AG09319 (cell line): Measurements from ENCODE around the gene CLPSL1.
A peak's percentile ranks its signal among the peaks of the same experiment; 100 is the strongest.

Source experiments
- DNase-seq: peaks from one replicate; pipeline ENCODE4 v3.0.0-alpha.2; 2010; ENCODE audit warnings: low read depth; ENCODE audit errors: extremely low read depth
- TF ChIP-seq, protein P1 (sequence below): IDR thresholded peaks from 2 replicates; pipeline ENCODE4 v1.5.1; 2011; ENCODE audit warnings: low read depth, mild to moderate bottlenecking, inconsistent platforms, low read length, moderate library complexity

The CLPSL1 gene

GRCh38 chr6:35736982-35737412 is 43.8 kb upstream of the CLPSL1 start, which contains the start of gene ARMC12:
Gene ARMC12, plus strand, starts transcription at chr6:35737032. Its CDS starts 77 bp downstream, at chr6:35737109.
- TF ChIP-seq, protein P1, sequence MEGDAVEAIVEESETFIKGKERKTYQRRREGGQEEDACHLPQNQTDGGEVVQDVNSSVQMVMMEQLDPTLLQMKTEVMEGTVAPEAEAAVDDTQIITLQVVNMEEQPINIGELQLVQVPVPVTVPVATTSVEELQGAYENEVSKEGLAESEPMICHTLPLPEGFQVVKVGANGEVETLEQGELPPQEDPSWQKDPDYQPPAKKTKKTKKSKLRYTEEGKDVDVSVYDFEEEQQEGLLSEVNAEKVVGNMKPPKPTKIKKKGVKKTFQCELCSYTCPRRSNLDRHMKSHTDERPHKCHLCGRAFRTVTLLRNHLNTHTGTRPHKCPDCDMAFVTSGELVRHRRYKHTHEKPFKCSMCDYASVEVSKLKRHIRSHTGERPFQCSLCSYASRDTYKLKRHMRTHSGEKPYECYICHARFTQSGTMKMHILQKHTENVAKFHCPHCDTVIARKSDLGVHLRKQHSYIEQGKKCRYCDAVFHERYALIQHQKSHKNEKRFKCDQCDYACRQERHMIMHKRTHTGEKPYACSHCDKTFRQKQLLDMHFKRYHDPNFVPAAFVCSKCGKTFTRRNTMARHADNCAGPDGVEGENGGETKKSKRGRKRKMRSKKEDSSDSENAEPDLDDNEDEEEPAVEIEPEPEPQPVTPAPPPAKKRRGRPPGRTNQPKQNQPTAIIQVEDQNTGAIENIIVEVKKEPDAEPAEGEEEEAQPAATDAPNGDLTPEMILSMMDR = no peak
- no peak for DNase-seq

GRCh38 chr6:35737413-35738211 is 43.2 kb upstream of the CLPSL1 start:
- TF ChIP-seq, protein P1 = peak; percentile 78
- DNase-seq = peak; percentile 66

DNA sequence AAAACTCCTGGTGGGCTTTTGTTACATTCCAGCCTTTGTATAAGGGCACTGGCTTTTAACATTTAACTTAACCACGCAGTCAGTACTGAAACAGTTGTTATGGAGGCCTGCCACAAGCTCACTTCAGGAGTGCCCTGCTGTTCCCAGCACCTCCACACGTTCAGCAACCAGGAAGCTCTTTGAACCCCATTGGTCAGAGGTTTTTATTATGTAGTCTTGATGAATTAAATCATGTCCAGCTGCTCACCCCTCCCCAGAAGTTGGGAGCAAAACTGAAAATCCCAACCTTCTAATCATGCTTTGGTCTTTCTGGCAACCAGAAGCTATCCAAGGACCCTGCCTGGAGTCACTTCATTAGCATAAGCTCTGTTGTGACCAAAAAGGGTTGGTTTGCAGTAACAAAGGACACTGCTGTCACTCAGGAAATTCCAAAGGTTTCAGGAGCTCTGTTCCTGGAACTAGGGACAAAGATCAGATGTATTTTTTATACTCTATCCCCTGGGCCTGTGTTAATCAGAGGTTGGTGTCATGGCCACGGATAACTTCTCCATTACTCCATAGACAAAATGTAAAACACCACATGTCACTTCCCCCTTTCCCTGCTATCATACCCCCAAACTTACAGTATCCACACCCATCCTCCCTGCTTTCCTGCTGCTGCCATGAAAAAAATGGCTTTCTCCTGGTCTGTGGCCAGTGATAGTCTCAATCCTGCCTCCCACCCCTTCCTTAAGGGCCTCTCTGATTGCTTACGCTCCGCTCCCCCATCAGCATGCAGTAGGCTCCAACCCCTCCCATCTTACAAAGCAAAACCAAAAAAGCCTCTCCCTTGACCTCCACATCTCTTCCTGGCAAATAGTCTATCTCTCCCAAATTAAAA is 40.9 kb upstream of the CLPSL1 start:
- TF ChIP-seq, protein P1 = no peak
- DNase-seq = no peak

DNA sequence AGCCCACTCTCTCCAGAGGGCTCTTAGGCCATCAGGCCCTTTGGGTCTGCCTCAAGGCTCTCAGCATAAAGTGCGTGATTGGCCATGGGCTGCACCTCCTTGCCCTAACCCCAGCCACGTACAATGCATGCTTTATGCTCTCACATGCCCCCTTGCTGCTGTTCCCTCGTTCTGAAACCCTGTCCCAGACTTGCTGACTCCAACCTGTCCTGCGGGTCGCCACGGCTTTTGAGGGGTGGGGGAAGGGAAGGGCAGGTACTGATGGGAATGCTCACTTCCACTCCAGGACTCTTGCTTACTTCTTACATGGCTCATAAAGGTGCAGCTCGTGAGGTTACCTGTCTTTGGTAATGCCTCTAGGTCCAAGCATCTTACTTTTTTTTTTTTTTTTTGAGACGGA is 38.0 kb upstream of the CLPSL1 start:
- TF ChIP-seq, protein P1 = no peak
- DNase-seq = no peak

- TF ChIP-seq, protein P1 = no peak
- DNase-seq = no peak
Measured at GRCh38 chr6:35745509-35745908, 35.3 kb upstream of the CLPSL1 start.

DNA sequence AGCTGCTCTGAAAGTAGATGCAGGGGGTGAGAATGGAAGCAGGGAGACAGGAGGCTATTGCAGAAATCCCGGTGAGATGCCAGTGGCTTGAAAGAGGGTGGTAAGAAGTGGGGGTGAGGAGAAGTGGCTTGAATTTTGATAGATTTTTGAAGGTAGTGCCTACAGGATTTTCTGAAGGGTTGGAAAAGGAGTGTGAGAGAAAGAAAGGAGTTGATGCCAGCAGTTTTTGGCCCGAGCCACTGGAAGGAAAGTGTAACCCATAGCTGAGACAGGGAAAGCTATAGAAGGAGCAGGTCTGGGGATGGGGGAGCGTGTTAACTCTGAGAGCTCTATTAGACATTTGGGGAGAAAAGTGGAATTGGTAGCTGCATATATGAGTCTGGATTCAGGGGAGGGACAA is 34.3 kb upstream of the CLPSL1 start:
- TF ChIP-seq, protein P1 = no peak
- DNase-seq = no peak

GRCh38 chr6:35747877-35748276 is 32.9 kb upstream of the CLPSL1 start:
- DNase-seq = no peak
- TF ChIP-seq, protein P1 = no peak
